Tibial artery (tissue), 4 donors: ENCODE measurements around the gene DCUN1D4.

Experiments
- DNase-seq, 2 donors: peaks; one replicate each; pipeline ENCODE4 v3.0.0-alpha.2; 2019
- H3K27ac ChIP-seq, 2 donors: fragments of 200-600 bp; sonication (generic) in 1 of 2; 1 replicate in 1 of 2; 2 replicates in 1 of 2; pipeline ENCODE4 v1.5.1; 2018 to 2019; ENCODE audit warnings: mild to moderate bottlenecking in 1 of 2
- H3K27me3 ChIP-seq, 2 donors: fragments of 200-600 bp; sonication (generic) in 1 of 2; one replicate each; pipeline versions ENCODE4 v1.5.1 to v1.6.0; 2016 to 2019
- H3K36me3 ChIP-seq, 3 donors: fragments of 200-600 bp; sonication (generic) in 2 of 3; one replicate each; pipeline ENCODE4 v1.5.1; 2016 to 2019; ENCODE audit warnings: mild to moderate bottlenecking in 2 of 3
- H3K4me1 ChIP-seq, 4 donors: fragments of 200-600 bp; sonication (generic) in 2 of 4; 1 replicate in 3 of 4; 2 replicates in 1 of 4; pipeline ENCODE4 v1.5.1; 2016 to 2019
- H3K4me3 ChIP-seq, 2 donors: fragments of 200-600 bp; sonication (generic) in 1 of 2; 1 replicate in 1 of 2; 2 replicates in 1 of 2; pipeline ENCODE4 v1.5.1; 2018 to 2019; ENCODE audit warnings: mild to moderate bottlenecking in 2 of 2
- H3K9me3 ChIP-seq, 3 donors: fragments of 200-600 bp; sonication (generic) in 1 of 3; one replicate each; pipeline ENCODE4 v1.5.1; 2016 to 2019
- CTCF ChIP-seq, 2 experiments: fragments of 200-600 bp in 1 of 2; fragments of 450-650 bp in 1 of 2; IDR thresholded peaks; one replicate each; pipeline ENCODE4 v1.5.1; 2017 to 2019; ENCODE audit warnings: antibody characterized with exemption in 2 of 2, mild to moderate bottlenecking in 1 of 2, moderate library complexity in 1 of 2
- intact Hi-C: fragments of 100-400 bp; cut with DNase I; formaldehyde crosslinking; loops from one replicate; pipeline ENCODE4 v1.15.0; 2023; ENCODE audit warnings: low total_unique reads

DCUN1D4 gene

GRCh38 chr4:51855751-51856150 lies 12.8 kb downstream of the DCUN1D4 start:
- Histone ChIP-seq H3K27me3 (no peaks in the 10 kb centered on the region), H3K9me3 (no peaks in the 10 kb centered on the region), H3K36me3 (no peaks in the 10 kb centered on the region), H3K27ac (no peak overlapping the region), H3K4me3 (no peak overlapping the region), H3K4me1 (peaks cover 0 to 78% (median 29%) of the 10 kb centered on the region in 4 donors)
- no peak for DNase-seq
- intact Hi-C loops: no loop called here
- TF ChIP-seq CTCF (IDR thresholded peaks at IDR 0.05): no peak

- intact Hi-C loops: no loop called here
- no peak overlapping the region for H3K4me3 ChIP-seq
- H3K27ac ChIP-seq: no peak overlapping the region
- TF ChIP-seq CTCF (IDR thresholded peaks at IDR 0.05): no peak
- no peaks in the 10 kb centered on the region for H3K9me3 ChIP-seq
- H3K27me3 ChIP-seq: no peaks in the 10 kb centered on the region
- no peak for DNase-seq
- H3K4me1 ChIP-seq: peaks cover 0 to 58% (median 12%) of the 10 kb centered on the region in 4 donors
- peaks cover 0 to 6% (median 2%) of the 10 kb centered on the region in 3 donors for H3K36me3 ChIP-seq
These were observed 15.8 kb downstream of the DCUN1D4 start for GRCh38 chr4:51858605-51859202.

GRCh38 chr4:51859476-51860031 lies 16.6 kb downstream of the DCUN1D4 start:
- H3K4me1 ChIP-seq: peaks cover 0 to 51% (median 12%) of the 10 kb centered on the region in 4 donors
- H3K27ac ChIP-seq: no peak overlapping the region
- no peak for DNase-seq
- H3K9me3 ChIP-seq: no peaks in the 10 kb centered on the region
- no peak overlapping the region for H3K4me3 ChIP-seq
- H3K27me3 ChIP-seq: no peaks in the 10 kb centered on the region
- no peak for TF ChIP-seq CTCF (IDR thresholded peaks at IDR 0.05)
- H3K36me3 ChIP-seq: peaks cover 3 to 14% (median 10%) of the 10 kb centered on the region in 3 donors
- intact Hi-C loops: no loop called here

- Histone ChIP-seq H3K4me3 (no peak overlapping the region), H3K36me3 (peaks cover 28 to 41% (median 31%) of the 10 kb centered on the region in 3 donors), H3K9me3 (no peaks in the 10 kb centered on the region), H3K27ac (no peak overlapping the region), H3K4me1 (peaks cover 0 to 28% (median 4%) of the 10 kb centered on the region in 4 donors), H3K27me3 (no peaks in the 10 kb centered on the region)
- TF ChIP-seq CTCF (IDR thresholded peaks at IDR 0.05): no peak
- DNase-seq: no peak
- intact Hi-C loops: no loop called here
These were observed 19.2 kb downstream of the DCUN1D4 start for GRCh38 chr4:51862199-51862598.

GRCh38 chr4:51862781-51863180 lies 19.8 kb downstream of the DCUN1D4 start:
- no peak overlapping the region for H3K27ac ChIP-seq
- DNase-seq: no peak
- H3K4me1 ChIP-seq: peaks cover 0 to 28% (median 4%) of the 10 kb centered on the region in 4 donors
- no peaks in the 10 kb centered on the region for H3K9me3 ChIP-seq
- intact Hi-C loops: no loop called here
- no peaks in the 10 kb centered on the region for H3K27me3 ChIP-seq
- TF ChIP-seq CTCF (IDR thresholded peaks at IDR 0.05): no peak
- H3K4me3 ChIP-seq: no peak overlapping the region
- H3K36me3 ChIP-seq: peaks cover 34 to 47% (median 37%) of the 10 kb centered on the region in 3 donors
